Caco-2 (cell line): Measurements from ENCODE around the gene MYO18A. TPM values are rescaled to one million over a fixed set of nuclear protein-coding genes. Genes with fewer than 3 reads are reported as not detected.

Experiments used
- BruUV-seq: library from RNA; stranded (reverse); fragments of 400-500 nt; replicated peaks from 2 replicates; lab custom pipeline; 2021; lab: Mats Ljungman, UMichigan
- CTCF ChIA-PET: fragments of 300-600 bp; sonication (Branson Sonifier 250); formaldehyde crosslinking; loops from one replicate; lab custom pipeline; 2022; ENCODE audit warnings: antibody characterized with exemption; lab: Charles Lee
- POLR2A ChIA-PET: fragments of 300-600 bp; sonication (Branson Sonifier 250); formaldehyde crosslinking; loops from one replicate; lab custom pipeline; 2022; ENCODE audit warnings: antibody characterized with exemption; lab: Charles Lee
- DNase-seq, 2 experiments: peaks; one replicate each; pipeline versions ENCODE4 v3.0.0 to v3.0.0-alpha.2; 2020 to 2022
- H3K27me3 ChIP-seq: replicated peaks from 2 replicates; pipeline ENCODE4 v1.6.0; 2011; ENCODE audit warnings: low read length; ENCODE audit not compliant: control insufficient read depth, insufficient read depth
- H3K36me3 ChIP-seq: 2 replicates; pipeline ENCODE4 v1.5.1; 2011; ENCODE audit warnings: low read length; ENCODE audit not compliant: control insufficient read depth, insufficient read depth
- H3K4me1 ChIP-seq: fragments of 250-450 bp; sonication (Bioruptor Pico); 2 replicates; pipeline ENCODE4 v1.5.1; 2020; ENCODE audit warnings: mild to moderate bottlenecking
- H3K4me3 ChIP-seq: 2 replicates; pipeline ENCODE4 v1.5.1; 2011; ENCODE audit warnings: low read depth, mild to moderate bottlenecking, control low read depth, low read length
- H3K9me3 ChIP-seq: fragments of 250-450 bp; sonication (Bioruptor Pico); 2 replicates; pipeline ENCODE4 v1.5.1; 2020; ENCODE audit warnings: mild to moderate bottlenecking, moderate library complexity
- H3K27ac Mint-ChIP-seq: one replicate; pipeline ENCODE4 v1.8.0; 2022; ENCODE audit warnings: mixed read lengths; ENCODE audit not compliant: unreplicated experiment
- H3K27me3 Mint-ChIP-seq: one replicate; pipeline ENCODE4 v1.8.0; 2022; ENCODE audit warnings: mixed read lengths; ENCODE audit not compliant: insufficient read depth, unreplicated experiment
- H3K36me3 Mint-ChIP-seq: one replicate; pipeline ENCODE4 v1.8.0; 2022; ENCODE audit warnings: mild to moderate bottlenecking, mixed read lengths; ENCODE audit not compliant: insufficient read depth, unreplicated experiment
- H3K4me1 Mint-ChIP-seq: one replicate; pipeline ENCODE4 v1.8.0; 2022; ENCODE audit warnings: low read depth, mixed read lengths; ENCODE audit not compliant: unreplicated experiment
- H3K4me3 Mint-ChIP-seq: one replicate; pipeline ENCODE4 v1.8.0; 2022; ENCODE audit warnings: mild to moderate bottlenecking, moderate library complexity, mixed read lengths; ENCODE audit not compliant: unreplicated experiment
- H3K9me3 Mint-ChIP-seq: one replicate; pipeline ENCODE4 v1.8.0; 2022; ENCODE audit warnings: mixed read lengths; ENCODE audit not compliant: unreplicated experiment
- intact Hi-C: fragments of 100-400 bp; cut with micrococcal nuclease; formaldehyde crosslinking; loops from one replicate; pipeline ENCODE4 v1.10.0; 2022; ENCODE audit not compliant: unreplicated experiment
- total RNA-seq: library from RNA; stranded (reverse); gene quantifications from 2 replicates; pipeline ENCODE4 v1.2.3, GENCODE V29; 2022
- TF ChIP-seq, protein P1 (sequence below), 2 experiments: fragments of 200-600 bp in 1 of 2; IDR thresholded peaks; 1 replicate in 1 of 2; 2 replicates in 1 of 2; pipeline versions ENCODE4 v1.5.1 to v1.8.0; 2011 to 2022; ENCODE audit warnings: antibody characterized with exemption in 1 of 2, control low read depth in 1 of 2, inconsistent platforms in 1 of 2, low read depth in 1 of 2, low read length in 1 of 2, mild to moderate bottlenecking in 1 of 2, moderate library complexity in 1 of 2; ENCODE audit not compliant: insufficient read depth in 1 of 2, severe bottlenecking in 1 of 2, unreplicated experiment in 1 of 2

Gene MYO18A
- total RNA-seq, 1 experiment from 2014 or later: 47.1 TPM

DNA sequence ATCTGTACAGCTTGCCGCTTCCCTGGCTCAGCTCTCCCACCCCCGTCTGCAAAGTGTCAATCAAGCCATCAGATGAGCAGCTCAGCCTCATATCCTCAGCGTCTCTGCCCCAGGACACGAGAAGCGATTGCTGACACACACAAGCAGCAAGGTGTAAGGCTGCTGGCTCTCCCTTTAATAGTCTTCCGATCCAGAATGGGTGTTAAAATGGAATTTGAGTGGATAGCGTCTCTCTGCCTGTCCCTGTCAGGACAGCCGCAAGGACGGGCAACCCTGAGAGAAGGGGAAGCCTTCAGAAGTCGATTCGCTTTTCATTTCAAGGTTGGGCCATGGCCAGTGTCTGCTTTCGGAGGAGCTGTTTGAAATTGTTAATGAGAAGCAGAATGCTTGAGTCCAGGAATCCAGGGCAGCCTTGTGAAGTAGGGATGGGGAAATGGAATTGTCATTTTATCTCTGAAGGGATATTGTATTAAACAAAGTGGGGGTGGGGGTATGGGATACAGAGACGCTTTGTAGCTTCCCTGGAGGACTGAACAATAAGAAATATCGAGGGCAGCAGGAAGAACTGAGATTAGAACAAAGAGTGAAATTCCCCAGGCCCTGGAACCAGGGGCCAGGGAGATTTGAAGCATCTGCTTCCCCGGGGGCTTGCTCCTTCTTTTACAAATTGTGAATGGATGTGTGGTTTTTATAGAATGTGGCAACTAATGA, 142.0 kb downstream of the MYO18A start:
- no peak overlapping the region for H3K4me3 ChIP-seq
- BruUV-seq: no TSS peak
- H3K4me1 ChIP-seq: no peaks in the 10 kb centered on the region
- H3K36me3 Mint-ChIP-seq: no peaks in the 10 kb centered on the region
- H3K4me1 Mint-ChIP-seq: peaks cover 7% of the 10 kb centered on the region
- TF ChIP-seq, protein P1, sequence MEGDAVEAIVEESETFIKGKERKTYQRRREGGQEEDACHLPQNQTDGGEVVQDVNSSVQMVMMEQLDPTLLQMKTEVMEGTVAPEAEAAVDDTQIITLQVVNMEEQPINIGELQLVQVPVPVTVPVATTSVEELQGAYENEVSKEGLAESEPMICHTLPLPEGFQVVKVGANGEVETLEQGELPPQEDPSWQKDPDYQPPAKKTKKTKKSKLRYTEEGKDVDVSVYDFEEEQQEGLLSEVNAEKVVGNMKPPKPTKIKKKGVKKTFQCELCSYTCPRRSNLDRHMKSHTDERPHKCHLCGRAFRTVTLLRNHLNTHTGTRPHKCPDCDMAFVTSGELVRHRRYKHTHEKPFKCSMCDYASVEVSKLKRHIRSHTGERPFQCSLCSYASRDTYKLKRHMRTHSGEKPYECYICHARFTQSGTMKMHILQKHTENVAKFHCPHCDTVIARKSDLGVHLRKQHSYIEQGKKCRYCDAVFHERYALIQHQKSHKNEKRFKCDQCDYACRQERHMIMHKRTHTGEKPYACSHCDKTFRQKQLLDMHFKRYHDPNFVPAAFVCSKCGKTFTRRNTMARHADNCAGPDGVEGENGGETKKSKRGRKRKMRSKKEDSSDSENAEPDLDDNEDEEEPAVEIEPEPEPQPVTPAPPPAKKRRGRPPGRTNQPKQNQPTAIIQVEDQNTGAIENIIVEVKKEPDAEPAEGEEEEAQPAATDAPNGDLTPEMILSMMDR (IDR thresholded peaks at IDR 0.05; ENCODE audit: insufficient read depth in 1 of 2, low read depth in 1 of 2, low read length in 1 of 2, severe bottlenecking in 1 of 2, unreplicated experiment in 1 of 2): no peak
- intact Hi-C loops: loop anchor here (5.0 kb wide), 1 partner anchor 74 kb away; no protein-coding TSS in a partner anchor
- ChIA-PET CTCF (interaction anchor here (0.9 kb wide), 1 partner anchor 72 kb away, joined by 3 read pairs; no protein-coding TSS in a partner anchor), POLR2A (no interaction called here)
- no peaks in the 10 kb centered on the region for H3K36me3 ChIP-seq
- H3K27me3 Mint-ChIP-seq: peaks cover 8% of the 10 kb centered on the region
- no peaks in the 10 kb centered on the region; the same call in 1 of the 2 replicates for H3K27me3 ChIP-seq
- DNase-seq: no peak
- no peak overlapping the region for H3K27ac Mint-ChIP-seq
- peaks cover 17% of the 10 kb centered on the region for H3K9me3 Mint-ChIP-seq
- peaks cover 8% of the 10 kb centered on the region; the same call in 1 of the 2 replicates for H3K9me3 ChIP-seq
- H3K4me3 Mint-ChIP-seq: no peak overlapping the region

DNA sequence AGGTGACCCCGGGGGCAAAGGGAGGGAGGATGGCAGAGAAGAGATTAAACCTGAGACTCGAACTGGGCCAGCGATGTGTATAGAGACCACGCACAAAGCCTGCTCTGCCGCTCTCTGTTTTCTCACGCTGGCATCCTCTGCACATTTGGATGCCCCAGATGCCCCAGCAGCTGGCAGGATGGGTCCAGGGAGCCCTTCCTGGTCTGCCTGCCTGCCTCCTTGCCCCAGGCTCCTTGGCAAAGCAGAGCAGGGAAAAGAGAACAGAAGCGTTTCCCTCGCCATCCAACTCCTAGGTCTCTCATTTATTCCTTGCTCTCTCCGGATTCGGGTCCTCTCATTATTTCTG, 142.5 kb downstream of the MYO18A start:
- no peak overlapping the region for H3K4me3 Mint-ChIP-seq
- H3K27ac Mint-ChIP-seq: no peak overlapping the region
- no peaks in the 10 kb centered on the region for H3K36me3 Mint-ChIP-seq
- ChIA-PET CTCF (no interaction called here), POLR2A (no interaction called here)
- Histone ChIP-seq H3K4me1 (no peaks in the 10 kb centered on the region), H3K9me3 (peaks cover 8% of the 10 kb centered on the region; the same call in 1 of the 2 replicates), H3K27me3 (no peaks in the 10 kb centered on the region; the same call in 1 of the 2 replicates), H3K36me3 (no peaks in the 10 kb centered on the region), H3K4me3 (no peak overlapping the region)
- TF ChIP-seq, protein P1 (IDR thresholded peaks at IDR 0.05; ENCODE audit: insufficient read depth in 1 of 2, low read depth in 1 of 2, low read length in 1 of 2, severe bottlenecking in 1 of 2, unreplicated experiment in 1 of 2): no peak
- no peak for DNase-seq
- no TSS peak for BruUV-seq
- intact Hi-C loops: loop anchor here (5.0 kb wide), 1 partner anchor 75 kb away; no protein-coding TSS in a partner anchor
- H3K27me3 Mint-ChIP-seq: peaks cover 8% of the 10 kb centered on the region
- peaks cover 3% of the 10 kb centered on the region for H3K4me1 Mint-ChIP-seq
- peaks cover 17% of the 10 kb centered on the region for H3K9me3 Mint-ChIP-seq

DNA sequence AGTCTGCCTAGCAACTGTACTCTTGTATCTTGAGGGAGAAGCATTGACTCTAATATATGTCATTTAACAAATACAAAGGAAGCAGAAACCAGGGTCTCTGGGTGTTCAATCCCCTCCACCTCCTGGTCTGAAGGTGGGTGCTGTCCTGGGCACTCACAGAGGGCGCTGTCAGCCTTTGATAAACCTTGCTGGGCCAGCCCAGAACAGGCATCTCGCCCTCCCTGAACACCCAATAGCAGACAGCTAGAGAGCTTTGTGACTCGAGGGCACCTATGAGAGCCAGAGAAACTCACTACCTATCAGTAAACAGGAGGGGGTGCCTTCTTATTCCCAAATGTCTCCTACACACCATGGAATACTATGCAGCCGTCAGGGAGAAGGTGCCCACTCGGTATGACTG, 143.6 kb downstream of the MYO18A start:
- Histone ChIP-seq H3K27me3 (peaks cover 2% of the 10 kb centered on the region; the same call in 1 of the 2 replicates), H3K4me1 (no peaks in the 10 kb centered on the region), H3K36me3 (no peaks in the 10 kb centered on the region), H3K9me3 (peaks cover 8% of the 10 kb centered on the region; the same call in 1 of the 2 replicates), H3K4me3 (no peak overlapping the region)
- H3K36me3 Mint-ChIP-seq: no peaks in the 10 kb centered on the region
- TF ChIP-seq, protein P1 (IDR thresholded peaks at IDR 0.05; ENCODE audit: insufficient read depth in 1 of 2, low read depth in 1 of 2, low read length in 1 of 2, severe bottlenecking in 1 of 2, unreplicated experiment in 1 of 2): no peak
- ChIA-PET CTCF (no interaction called here), POLR2A (no interaction called here)
- intact Hi-C loops: loop anchor here (5.0 kb wide), 1 partner anchor 76 kb away; no protein-coding TSS in a partner anchor
- H3K9me3 Mint-ChIP-seq: peaks cover 17% of the 10 kb centered on the region
- no peaks in the 10 kb centered on the region for H3K4me1 Mint-ChIP-seq
- no peak overlapping the region for H3K27ac Mint-ChIP-seq
- no peak overlapping the region for H3K4me3 Mint-ChIP-seq
- no TSS peak for BruUV-seq
- H3K27me3 Mint-ChIP-seq: peaks cover 16% of the 10 kb centered on the region
- DNase-seq: no peak
